Astrocyte of the cerebellum (primary cell): ENCODE results near the gene OOSP2.

Experiments used
- DNase-seq: peaks from one replicate; pipeline ENCODE4 v3.0.0-alpha.2; 2011; ENCODE audit warnings: low read depth
- H3K4me3 ChIP-seq: 2 replicates; pipeline ENCODE4 v1.5.1; 2011; ENCODE audit warnings: mild to moderate bottlenecking, low read depth, low read length, moderate library complexity
- CTCF ChIP-seq: IDR thresholded peaks from 2 replicates; pipeline ENCODE4 v1.5.1; 2012; ENCODE audit warnings: low read length, low read depth, moderate library complexity, mild to moderate bottlenecking; ENCODE audit errors: missing control alignments
- in situ Hi-C: cut with HindIII; loops from 2 replicates; pipeline ENCODE4 v1.10.0; 2017; ENCODE audit warnings: low sequenced_read_pairs

Gene OOSP2

DNA sequence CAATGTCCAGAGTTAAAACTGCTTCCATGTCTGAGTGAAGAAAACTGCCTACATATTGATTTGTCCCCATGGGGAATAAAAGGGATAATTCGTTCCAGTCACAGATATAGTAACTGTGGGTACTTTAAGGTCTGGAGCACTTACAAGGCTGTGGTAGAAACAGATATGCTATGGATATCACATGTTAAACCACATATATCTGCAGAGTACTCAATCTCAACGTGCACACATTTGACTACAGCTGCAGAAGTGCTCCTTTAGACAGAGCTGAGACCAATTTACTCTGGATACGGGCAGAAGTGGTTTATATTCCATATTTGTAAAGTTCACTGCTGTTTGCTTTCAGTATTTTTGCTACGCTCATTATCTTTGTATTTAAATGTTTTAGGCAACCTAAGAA is 38.5 kb downstream of the OOSP2 start:
- no peak for TF ChIP-seq CTCF
- H3K4me3 ChIP-seq, result no peak overlapping the region

DNA sequence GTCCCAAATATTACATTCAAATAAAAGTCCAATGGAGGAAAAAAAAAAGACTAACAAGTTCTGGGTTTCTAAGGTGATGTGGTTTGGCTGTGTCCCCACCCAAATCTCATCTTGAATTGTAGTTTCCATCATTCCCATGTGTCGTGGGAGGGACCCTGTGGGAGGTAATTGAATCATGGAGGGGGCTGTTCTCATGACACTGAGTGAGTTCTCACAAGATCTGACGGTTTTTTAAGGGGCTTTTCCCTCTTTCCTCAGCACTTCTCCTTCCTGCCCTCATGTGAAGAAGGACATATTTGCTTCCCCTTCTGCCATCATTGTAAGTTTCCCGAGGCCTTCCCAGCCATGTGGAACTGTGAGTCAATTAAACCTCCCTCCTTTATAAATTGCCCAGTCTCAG is 40.3 kb downstream of the OOSP2 start:
- TF ChIP-seq CTCF, result no peak
- in situ Hi-C loops, result no loop called here
- H3K4me3 ChIP-seq, result no peak overlapping the region
- no peak for DNase-seq

More for the DNA sequence above, 38.5 kb downstream of the OOSP2 start:
- in situ Hi-C loops, result no loop called here
- no peak for DNase-seq

GRCh38 chr11:60084631-60085273 is 44.5 kb downstream of the OOSP2 start:
- H3K4me3 ChIP-seq, result no peak overlapping the region
- no peak for TF ChIP-seq CTCF
- no peak for DNase-seq
- in situ Hi-C loops, result no loop called here

DNA sequence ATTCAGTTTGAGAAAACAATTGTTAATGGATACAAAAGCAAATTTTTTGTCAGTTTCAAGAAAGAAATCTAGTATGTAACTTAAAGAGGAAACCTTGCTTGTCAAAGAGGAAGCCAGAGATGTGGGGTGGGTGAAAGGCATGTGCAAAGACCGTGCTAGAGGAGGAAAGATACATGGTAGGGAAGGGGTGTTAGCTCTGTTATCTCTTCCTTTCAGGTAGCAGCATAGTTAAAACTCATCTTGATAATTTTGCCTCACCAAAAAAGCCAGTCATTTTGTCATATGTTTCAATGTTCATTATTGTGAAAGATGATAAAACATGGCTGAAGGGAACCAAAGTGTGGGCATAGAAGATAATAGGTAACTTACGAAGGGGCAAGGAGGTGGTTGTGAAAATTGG is 45.7 kb downstream of the OOSP2 start:
- in situ Hi-C loops, result no loop called here
- TF ChIP-seq CTCF, result no peak
- H3K4me3 ChIP-seq, result no peak overlapping the region
- no peak for DNase-seq

- H3K4me3 ChIP-seq, result no peak overlapping the region
- TF ChIP-seq CTCF, result no peak
- in situ Hi-C loops, result no loop called here
- no peak for DNase-seq
Observed at GRCh38 chr11:60087239-60087638, 47.0 kb downstream of the OOSP2 start.

- DNase-seq, result no peak
- no peak for TF ChIP-seq CTCF
- in situ Hi-C loops, result no loop called here
- H3K4me3 ChIP-seq, result no peak within 1 kb of the TSS
Observed at GRCh38 chr11:60088364-60088763, 48.2 kb downstream of the OOSP2 start, which contains the start of gene MS4A2. MS4A2 (plus strand) TSS chr11:60088664; CDS start chr11:60088766, 102 bp downstream.
